ENCODE data around the gene NIT2.

GRCh38 chr3:100395679-100396431 is 61.3 kb downstream of the NIT2 start:
- TF ChIP-seq CTCF (IDR thresholded peaks at IDR 0.05) (no peak), POLR2AphosphoS5 (IDR thresholded peaks at IDR 0.05) (no peak), POLR2A (IDR thresholded peaks at IDR 0.05) (no peak), EP300 (IDR thresholded peaks at IDR 0.05) (no peak)
